ENCODE measurements around the gene PMEPA1.

GRCh38 chr20:57654363-57654997, 55.3 kb downstream of the PMEPA1 start:
- TF ChIP-seq CTCF (IDR thresholded peaks at IDR 0.05) (peak; percentile 73 to 91 (median 78)), POLR2A (IDR thresholded peaks at IDR 0.05) (no peak)
